Activated CD4-positive, alpha-beta memory T cell treated with anti-CD3 and anti-CD28 coated beads, Interleukin-2, amount 10 ng/mL, durations not matched to agents 7 days and 5 days (primary cell): ENCODE data around the gene TRIM15. TPM values are rescaled to one million over a fixed set of nuclear protein-coding genes. Genes with fewer than 3 reads are reported as not detected.
"Not testable (repeated sequence)": the region's sequence is repeated elsewhere in the genome, so short reads cannot be mapped to it uniquely, and the experiment has no call there.

Experiments used
- CTCF ChIA-PET: fragments of 350-600 bp; sonication (Branson Sonifier 250); formaldehyde crosslinking; loops from one replicate; lab custom pipeline; 2021; ENCODE audit warnings: antibody characterized with exemption, inconsistent platforms; lab: Charles Lee
- POLR2A ChIA-PET: fragments of 350-600 bp; sonication (Branson Sonifier 250); formaldehyde crosslinking; loops from one replicate; lab custom pipeline; 2021; ENCODE audit warnings: antibody characterized with exemption; lab: Charles Lee
- DNase-seq: peaks from one replicate; pipeline ENCODE4 v3.0.0-alpha.2; 2020
- H3K27ac Mint-ChIP-seq: one replicate; pipeline ENCODE4 v1.8.0; 2021; ENCODE audit warnings: mild to moderate bottlenecking, mixed read lengths
- H3K27me3 Mint-ChIP-seq: one replicate; pipeline ENCODE4 v1.8.0; 2021; ENCODE audit warnings: mixed read lengths
- H3K36me3 Mint-ChIP-seq: one replicate; pipeline ENCODE4 v1.8.0; 2021; ENCODE audit warnings: low read depth, mixed read lengths
- H3K4me1 Mint-ChIP-seq: one replicate; pipeline ENCODE4 v1.8.0; 2021; ENCODE audit warnings: mixed read lengths
- H3K4me3 Mint-ChIP-seq: one replicate; pipeline ENCODE4 v1.8.0; 2021; ENCODE audit warnings: mild to moderate bottlenecking, mixed read lengths
- H3K9me3 Mint-ChIP-seq: one replicate; pipeline ENCODE4 v1.8.0; 2021; ENCODE audit warnings: mixed read lengths
- total RNA-seq, 2 experiments: library from RNA; stranded (reverse); gene quantifications; one replicate each; pipeline ENCODE4 v1.2.3, GENCODE V29; 2021

TRIM15 gene
- total RNA-seq, 2 experiments from 2014 or later, result not detected

GRCh38 chr6:30131947-30132497, 31.3 kb upstream of the TRIM15 start:
- no peaks in the 10 kb centered on the region for H3K36me3 Mint-ChIP-seq
- ChIA-PET CTCF (interaction anchor here (0.6 to 7.2 kb wide), 13 partner anchors 10 to 191 kb away, joined by 3 to 186 read pairs (median 9); partner anchors contain the start of gene TRIM31), POLR2A (interaction anchor here (1.2 kb wide), 1 partner anchor 31 kb away, joined by 3 read pairs; no protein-coding TSS in a partner anchor)

GRCh38 chr6:30135147-30135546, 28.2 kb upstream of the TRIM15 start:
- H3K4me3 Mint-ChIP-seq, result no peak overlapping the region
- H3K27ac Mint-ChIP-seq, result no peak overlapping the region
- ChIA-PET CTCF (interaction anchor here (7.2 kb wide), 1 partner anchor 31 kb away, joined by 186 read pairs; no protein-coding TSS in a partner anchor), POLR2A (no interaction called here)
- H3K4me1 Mint-ChIP-seq, result peaks cover 30% of the 10 kb centered on the region
- no peak for DNase-seq
- no peaks in the 10 kb centered on the region for H3K36me3 Mint-ChIP-seq
- peaks cover 62% of the 10 kb centered on the region for H3K27me3 Mint-ChIP-seq
- H3K9me3 Mint-ChIP-seq, result no peaks in the 10 kb centered on the region

More at GRCh38 chr6:30131947-30132497, 31.3 kb upstream of the TRIM15 start:
- no peak for DNase-seq
- Mint-ChIP-seq H3K9me3 (no peaks in the 10 kb centered on the region), H3K4me3 (no peak overlapping the region), H3K4me1 (peaks cover 28% of the 10 kb centered on the region), H3K27me3 (peaks cover 67% of the 10 kb centered on the region), H3K27ac (no peak overlapping the region)

- CTCF ChIA-PET, result interaction anchor here (7.2 kb wide), 1 partner anchor 31 kb away, joined by 186 read pairs; no protein-coding TSS in a partner anchor
- H3K9me3 Mint-ChIP-seq, result no peaks in the 10 kb centered on the region
- peaks cover 25% of the 10 kb centered on the region for H3K4me1 Mint-ChIP-seq
- no peak for DNase-seq
- POLR2A ChIA-PET, result no interaction called here
- H3K36me3 Mint-ChIP-seq, result no peaks in the 10 kb centered on the region
- H3K27me3 Mint-ChIP-seq, result peaks cover 60% of the 10 kb centered on the region
- H3K4me3 Mint-ChIP-seq, result no peak within 1 kb of the TSS
- H3K27ac Mint-ChIP-seq, result no peak within 1 kb of the TSS
Observed at GRCh38 chr6:30135757-30136156, 27.6 kb upstream of the TRIM15 start, which contains the start of gene TRIM40. TRIM40 (plus strand) TSS chr6:30136140; CDS start chr6:30137037, 897 bp downstream.

GRCh38 chr6:30136570-30137286, 26.6 kb upstream of the TRIM15 start:
- Mint-ChIP-seq H3K27ac (no peak overlapping the region), H3K9me3 (no peaks in the 10 kb centered on the region), H3K36me3 (no peaks in the 10 kb centered on the region), H3K4me3 (no peak overlapping the region), H3K4me1 (peaks cover 21% of the 10 kb centered on the region), H3K27me3 (peaks cover 60% of the 10 kb centered on the region)
- CTCF ChIA-PET, result no interaction called here
- POLR2A ChIA-PET, result no interaction called here
- DNase-seq, result no peak

GRCh38 chr6:30140240-30140639, 23.1 kb upstream of the TRIM15 start:
- H3K27ac Mint-ChIP-seq, H3K9me3 Mint-ChIP-seq, H3K4me3 Mint-ChIP-seq, DNase-seq, H3K36me3 Mint-ChIP-seq, POLR2A ChIA-PET: not testable (repeated sequence)
- H3K27me3 Mint-ChIP-seq, result peaks cover 69% of the 10 kb centered on the region
- H3K4me1 Mint-ChIP-seq, result peaks cover 21% of the 10 kb centered on the region
- CTCF ChIA-PET, result interaction anchor here (1.7 kb wide), 1 partner anchor 9 kb away, joined by 3 read pairs; no protein-coding TSS in a partner anchor

GRCh38 chr6:30142665-30143064, 20.7 kb upstream of the TRIM15 start:
- Mint-ChIP-seq H3K4me1 (peaks cover 6% of the 10 kb centered on the region), H3K27me3 (peaks cover 66% of the 10 kb centered on the region), H3K4me3 (no peak overlapping the region), H3K9me3 (no peaks in the 10 kb centered on the region), H3K36me3 (no peaks in the 10 kb centered on the region), H3K27ac (no peak overlapping the region)
- ChIA-PET POLR2A (no interaction called here), CTCF (interaction anchor here (0.7 to 1.1 kb wide), 2 partner anchors 12 to 66 kb away, joined by 3 to 5 read pairs; no protein-coding TSS in a partner anchor)
- no peak for DNase-seq

GRCh38 chr6:30143780-30144179, 19.6 kb upstream of the TRIM15 start:
- no peak for DNase-seq
- Mint-ChIP-seq H3K9me3 (no peaks in the 10 kb centered on the region), H3K4me3 (no peak overlapping the region), H3K4me1 (peaks cover 8% of the 10 kb centered on the region), H3K27me3 (peaks cover 61% of the 10 kb centered on the region), H3K36me3 (no peaks in the 10 kb centered on the region), H3K27ac (no peak overlapping the region)
- CTCF ChIA-PET, result interaction anchor here (1.1 kb wide), 1 partner anchor 13 kb away, joined by 3 read pairs; no protein-coding TSS in a partner anchor
- POLR2A ChIA-PET, result no interaction called here

GRCh38 chr6:30144811-30145210, 18.5 kb upstream of the TRIM15 start:
- Mint-ChIP-seq H3K27ac (no peak overlapping the region), H3K4me3 (no peak overlapping the region), H3K4me1 (peaks cover 6% of the 10 kb centered on the region), H3K36me3 (no peaks in the 10 kb centered on the region), H3K27me3 (peaks cover 54% of the 10 kb centered on the region), H3K9me3 (no peaks in the 10 kb centered on the region)
- POLR2A ChIA-PET, result interaction anchor here (0.7 kb wide), 1 partner anchor 71 kb away, joined by 3 read pairs; no protein-coding TSS in a partner anchor
- CTCF ChIA-PET, result no interaction called here
- no peak for DNase-seq

- no peak for DNase-seq
- no peaks in the 10 kb centered on the region for H3K9me3 Mint-ChIP-seq
- H3K4me3 Mint-ChIP-seq, result no peak overlapping the region
- H3K4me1 Mint-ChIP-seq, result peaks cover 4% of the 10 kb centered on the region
- CTCF ChIA-PET, result no interaction called here
- H3K27ac Mint-ChIP-seq, result no peak overlapping the region
- POLR2A ChIA-PET, result no interaction called here
- peaks cover 57% of the 10 kb centered on the region for H3K27me3 Mint-ChIP-seq
- no peaks in the 10 kb centered on the region for H3K36me3 Mint-ChIP-seq
Observed at GRCh38 chr6:30145818-30146217, 17.5 kb upstream of the TRIM15 start.

GRCh38 chr6:30147096-30147495, 16.2 kb upstream of the TRIM15 start:
- no peak overlapping the region for H3K27ac Mint-ChIP-seq
- H3K4me3 Mint-ChIP-seq, result no peak overlapping the region
- POLR2A ChIA-PET, result no interaction called here
- no peaks in the 10 kb centered on the region for H3K36me3 Mint-ChIP-seq
- CTCF ChIA-PET, result interaction anchor here (2.1 kb wide), 1 partner anchor 16 kb away, joined by 5 read pairs; no protein-coding TSS in a partner anchor
- no peak for DNase-seq
- H3K4me1 Mint-ChIP-seq, result peaks cover 8% of the 10 kb centered on the region
- H3K27me3 Mint-ChIP-seq, result peaks cover 53% of the 10 kb centered on the region
- no peaks in the 10 kb centered on the region for H3K9me3 Mint-ChIP-seq

- Mint-ChIP-seq H3K4me3 (no peak overlapping the region), H3K9me3 (no peaks in the 10 kb centered on the region)
- POLR2A ChIA-PET, result no interaction called here
Observed at GRCh38 chr6:30149234-30149633, 14.1 kb upstream of the TRIM15 start.

GRCh38 chr6:30149858-30150550, 13.3 kb upstream of the TRIM15 start:
- Mint-ChIP-seq H3K27ac (no peak overlapping the region), H3K9me3 (no peaks in the 10 kb centered on the region), H3K4me3 (no peak overlapping the region), H3K36me3 (no peaks in the 10 kb centered on the region), H3K4me1 (peaks cover 8% of the 10 kb centered on the region), H3K27me3 (peaks cover 54% of the 10 kb centered on the region)
- ChIA-PET POLR2A (no interaction called here), CTCF (interaction anchor here (2.3 kb wide), 1 partner anchor 18 kb away, joined by 10 read pairs; no protein-coding TSS in a partner anchor)
- DNase-seq, result no peak

More at GRCh38 chr6:30149234-30149633, 14.1 kb upstream of the TRIM15 start:
- DNase-seq, result no peak
- CTCF ChIA-PET, result no interaction called here
- Mint-ChIP-seq H3K36me3 (no peaks in the 10 kb centered on the region), H3K27me3 (peaks cover 57% of the 10 kb centered on the region), H3K4me1 (peaks cover 8% of the 10 kb centered on the region), H3K27ac (no peak overlapping the region)
